HG02970 (cell line): ENCODE results near the gene TGM4.
"Not testable (repeated sequence)": the region's sequence is repeated elsewhere in the genome, so short reads cannot be mapped to it uniquely, and the experiment has no call there.

Experiments used
- ATAC-seq: cut with Tn5 transposase; IDR thresholded peaks from one replicate; pipeline ENCODE4 v1.9.1; 2021; ENCODE audit warnings: mild to moderate bottlenecking, moderate library complexity, moderate number of reproducible peaks; ENCODE audit not compliant: unreplicated experiment, low FRiP score

Gene TGM4

GRCh38 chr3:44948239-44948638 lies 73.8 kb downstream of the TGM4 start:
- ATAC-seq, result no peak

- not testable (repeated sequence) for ATAC-seq
Observed at GRCh38 chr3:44949770-44950169, 75.4 kb downstream of the TGM4 start.

- ATAC-seq, result no peak
Observed at GRCh38 chr3:44950275-44950734, 75.9 kb downstream of the TGM4 start.

- ATAC-seq, result no peak
Observed at GRCh38 chr3:44952689-44953088, 78.3 kb downstream of the TGM4 start.

- no peak for ATAC-seq
Observed at GRCh38 chr3:44954304-44954703, 79.9 kb downstream of the TGM4 start.

GRCh38 chr3:44954962-44955361 lies 80.6 kb downstream of the TGM4 start:
- ATAC-seq, result no peak

GRCh38 chr3:44955917-44956316 lies 81.5 kb downstream of the TGM4 start:
- ATAC-seq, result no peak

GRCh38 chr3:44957986-44958385 lies 83.6 kb downstream of the TGM4 start:
- ATAC-seq, result no peak

GRCh38 chr3:44958386-44958785 lies 84.0 kb downstream of the TGM4 start:
- no peak for ATAC-seq

GRCh38 chr3:44960387-44961026 lies 86.1 kb downstream of the TGM4 start:
- no peak for ATAC-seq

- ATAC-seq, result no peak
Observed at GRCh38 chr3:44961888-44962287, 87.5 kb downstream of the TGM4 start.

GRCh38 chr3:44962621-44963393 lies 88.4 kb downstream of the TGM4 start:
- no peak for ATAC-seq

GRCh38 chr3:44963571-44964325 lies 89.3 kb downstream of the TGM4 start:
- ATAC-seq, result no peak
